HG02588 (cell line): ENCODE data around the gene LIN9.

ENCODE experiments used
- ATAC-seq: cut with Tn5 transposase; IDR thresholded peaks from one replicate; pipeline ENCODE4 v1.9.1; 2021; ENCODE audit warnings: mild to moderate bottlenecking, moderate library complexity; ENCODE audit not compliant: unreplicated experiment

LIN9 gene

DNA sequence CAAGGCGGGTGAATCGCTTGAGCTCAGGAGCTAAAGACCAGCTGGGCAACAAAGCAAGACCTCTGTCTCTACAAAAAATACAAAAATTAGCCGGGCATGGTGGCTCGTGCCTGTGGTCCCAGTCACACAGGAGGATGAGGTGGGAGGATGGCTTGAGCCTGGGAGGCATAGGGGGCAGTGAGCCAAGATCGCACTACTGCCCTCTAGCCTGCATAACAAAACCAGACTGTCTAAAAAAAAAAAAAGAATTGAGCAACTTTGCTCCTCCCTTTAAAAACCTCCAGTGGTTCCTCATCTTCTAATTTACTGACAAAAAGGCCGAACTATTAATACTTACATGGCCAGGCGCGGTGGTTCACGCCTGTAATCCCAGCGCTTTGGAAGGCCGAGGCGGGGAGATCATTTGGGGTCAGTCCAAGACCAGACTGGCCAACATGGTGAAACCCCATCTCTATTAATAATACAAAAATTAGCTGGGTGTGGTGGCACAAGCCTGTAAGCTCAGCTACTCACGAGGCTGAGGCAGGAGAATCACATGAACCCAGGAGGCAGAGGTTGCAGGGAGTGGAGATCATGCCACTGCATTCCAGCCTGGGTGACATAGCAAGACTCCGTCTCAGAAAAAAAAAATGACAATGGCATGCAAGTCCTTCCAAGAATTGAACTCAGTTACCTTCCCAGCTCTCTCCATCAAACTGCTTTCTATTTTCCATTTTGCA, 126.8 kb downstream of the LIN9 start:
- ATAC-seq = no peak
